Ovary (tissue), 9 donors: ENCODE results near the gene DSCAML1. TPM values are rescaled to one million over a fixed set of nuclear protein-coding genes. Genes with fewer than 3 reads are reported as not detected.

Source experiments
- DNase-seq, 5 donors: peaks; one replicate each; pipeline ENCODE4 v3.0.0-alpha.2; 2019 to 2020
- H3K27ac ChIP-seq, 2 donors: fragments of 200-600 bp; one replicate each; pipeline versions ENCODE4 v1.5.1 to v1.8.0; 2019 to 2022
- H3K27me3 ChIP-seq: fragments of 200-600 bp; one replicate; pipeline ENCODE4 v1.8.0; 2022
- H3K36me3 ChIP-seq: fragments of 200-600 bp; sonication (generic); one replicate; pipeline ENCODE4 v1.5.1; 2019
- H3K4me1 ChIP-seq: one replicate; pipeline ENCODE4 v1.8.1; 2013; ENCODE audit warnings: mild to moderate bottlenecking, moderate library complexity; ENCODE audit not compliant: insufficient read depth
- H3K4me3 ChIP-seq: fragments of 200-600 bp; sonication (generic); one replicate; pipeline ENCODE4 v1.5.1; 2017
- H3K9me3 ChIP-seq, 2 donors: fragments of 200-600 bp in 1 of 2; sonication (generic) in 1 of 2; one replicate each; pipeline versions ENCODE4 v1.5.1 to v1.8.1; 2013 to 2019; ENCODE audit warnings: mild to moderate bottlenecking in 1 of 2, moderate library complexity in 1 of 2
- CTCF ChIP-seq, 3 donors: fragments of 450-650 bp in 2 of 3; fragments of 200-600 bp in 1 of 3; IDR thresholded peaks; one replicate each; pipeline versions ENCODE4 v1.5.1 to v1.8.0; 2016 to 2022; ENCODE audit warnings: antibody characterized with exemption in 3 of 3, mild to moderate bottlenecking in 1 of 3
- EP300 ChIP-seq: sonication (generic); formaldehyde crosslinking; IDR thresholded peaks from one replicate; pipeline ENCODE4 v1.6.1; 2017; ENCODE audit warnings: antibody characterized with exemption
- POLR2A ChIP-seq: fragments of 450-650 bp; IDR thresholded peaks from one replicate; pipeline ENCODE4 v1.6.1; 2017; ENCODE audit warnings: antibody characterized with exemption, mild to moderate bottlenecking, moderate library complexity
- WGBS, 3 donors: extraction: QIAGEN DNeasy Blood & Tissue Kit in 1 of 3; methylation state at CpG; one replicate each; pipeline versions ENCODE4 v1.1.5 to v1.1.7; 2013 to 2017; 5-methylcytosine and 5-hydroxymethylcytosine counted together
- intact Hi-C, 4 donors: fragments of 100-400 bp; cut with DNase I; formaldehyde crosslinking; loops; one replicate each; pipeline versions ENCODE4 v1.11.0 to v1.15.1; 2022 to 2023
- polyA plus RNA-seq, 2 donors: library from polyadenylated mRNA; stranded (reverse); fragments of 200-250 nt in 1 of 2; fragments of 350-450 nt in 1 of 2; fragmentation: Illumina TruSeq in 1 of 2; extraction: RNeasy Lipid Tissue Mini Kit (QIAGEN cat#74804) in 1 of 2; gene quantifications; one replicate each; pipeline ENCODE4 v1.2.3, GENCODE V29; 2013 to 2014
- total RNA-seq, 7 donors: library from RNA; depleted of rRNA in 2 of 7; stranded (reverse); fragments of >200 nt in 2 of 7; fragmentation: NEBNext Ultra II Directional in 3 of 7; extraction: Animal tissue kit (Norgen Biotek cat#: 25700) in 3 of 7; gene quantifications; one replicate each; pipeline versions ENCODE4 v1.1.0 to v1.2.4, GENCODE V29; 2016 to 2023
- donor health status: DM: no; HTN: no; CAD: no; lungs with moderate emphysema.
- donor health status: DM: no; HTN: no; CAD: no.
- donor health status: Bipolar disorder and iron deficiency.
- donor health status: DM: yes; HTN: yes; CAD: no.
- donor health status: DM: no; HTN: no; CAD: no.
- donor health status: DM: yes; HTN: yes; CAD: no.

Gene DSCAML1
- total and polyA plus RNA-seq, 9 donors: 0.77 to 16.5 (median 10.6) TPM

GRCh38 chr11:117580866-117581265 lies 216.2 kb downstream of the DSCAML1 start:
- TF ChIP-seq POLR2A: no peak
- no peak for TF ChIP-seq EP300
- TF ChIP-seq CTCF (IDR thresholded peaks at IDR 0.05): no peak
- no peak for DNase-seq
- no peaks in the 10 kb centered on the region for H3K27me3 ChIP-seq
- WGBS, 3 donors: 74 to 81% (median 79%) methylated on average over 6 of the region's 6 CpGs
- H3K9me3 ChIP-seq: no peaks in the 10 kb centered on the region
- intact Hi-C loops: no loop called here
- no peaks in the 10 kb centered on the region for H3K36me3 ChIP-seq
- H3K4me3 ChIP-seq: no peak overlapping the region
- H3K4me1 ChIP-seq: no peaks in the 10 kb centered on the region
- H3K27ac ChIP-seq: no peak overlapping the region

GRCh38 chr11:117579161-117579560 lies 217.9 kb downstream of the DSCAML1 start:
- Histone ChIP-seq H3K4me1 (no peaks in the 10 kb centered on the region), H3K27me3 (no peaks in the 10 kb centered on the region), H3K27ac (no peak overlapping the region), H3K4me3 (no peak overlapping the region), H3K9me3 (no peaks in the 10 kb centered on the region), H3K36me3 (no peaks in the 10 kb centered on the region)
- TF ChIP-seq EP300 (no peak), POLR2A (no peak), CTCF (IDR thresholded peaks at IDR 0.05) (no peak)
- intact Hi-C loops: no loop called here
- WGBS, 3 donors: 80 to 87% (median 81%) methylated on average over 2 of the region's 2 CpGs
- no peak for DNase-seq

- H3K4me1 ChIP-seq: no peaks in the 10 kb centered on the region
- no peak overlapping the region for H3K27ac ChIP-seq
- H3K4me3 ChIP-seq: no peak overlapping the region
- H3K27me3 ChIP-seq: no peaks in the 10 kb centered on the region
- 91 to 95% (median 91%) methylated on average over 4 of the region's 4 CpGs for WGBS, 3 donors
- no peaks in the 10 kb centered on the region for H3K36me3 ChIP-seq
- DNase-seq: no peak
- TF ChIP-seq POLR2A (no peak), EP300 (no peak), CTCF (IDR thresholded peaks at IDR 0.05) (no peak)
- intact Hi-C loops: no loop called here
- no peaks in the 10 kb centered on the region for H3K9me3 ChIP-seq
Measured at GRCh38 chr11:117575856-117576255, 221.2 kb downstream of the DSCAML1 start.

GRCh38 chr11:117574551-117574950 lies 222.5 kb downstream of the DSCAML1 start:
- no peak overlapping the region for H3K4me3 ChIP-seq
- no peaks in the 10 kb centered on the region for H3K9me3 ChIP-seq
- WGBS, 3 donors: 89 to 91% (median 90%) methylated on average over 3 of the region's 3 CpGs
- H3K27ac ChIP-seq: no peak overlapping the region
- DNase-seq: no peak
- intact Hi-C loops: no loop called here
- no peak for TF ChIP-seq EP300
- TF ChIP-seq CTCF (IDR thresholded peaks at IDR 0.05): no peak
- no peak for TF ChIP-seq POLR2A
- no peaks in the 10 kb centered on the region for H3K36me3 ChIP-seq
- no peaks in the 10 kb centered on the region for H3K4me1 ChIP-seq
- no peaks in the 10 kb centered on the region for H3K27me3 ChIP-seq
